Endothelial cell of umbilical vein (primary cell): ENCODE measurements around the gene PCGF6. TPM values are rescaled to one million over a fixed set of nuclear protein-coding genes. Genes with fewer than 3 reads are reported as not detected.
A peak's percentile ranks its signal among the peaks of the same experiment; 100 is the strongest.

ENCODE experiments used
- BruUV-seq: library from RNA; stranded (reverse); fragments of 400-500 nt; replicated peaks from 2 replicates; lab custom pipeline; 2021; lab: Mats Ljungman, UMichigan
- CTCF ChIA-PET: fragments of 300-600, 350-600 bp; sonication (Branson Sonifier 250); formaldehyde crosslinking; loops from one replicate; lab custom pipeline; 2021; ENCODE audit warnings: antibody characterized with exemption, inconsistent platforms; lab: Charles Lee
- POLR2A ChIA-PET: fragments of 300-600, 350-600 bp; sonication (Branson Sonifier 250); formaldehyde crosslinking; loops from one replicate; lab custom pipeline; 2021; ENCODE audit warnings: antibody characterized with exemption, inconsistent platforms; lab: Charles Lee
- DNase-seq: peaks from one replicate; pipeline ENCODE4 v3.0.0-alpha.2; 2011; ENCODE audit warnings: low read depth, low spot score
- FAIRE-seq: peaks from 2 replicates; lab custom pipeline; 2011; peaks lifted over from hg19 to GRCh38; lab: Jason Lieb, UNC
- H2AFZ ChIP-seq: 2 replicates; pipeline ENCODE4 v1.6.0; 2012; ENCODE audit warnings: low read depth, low read length, control low read depth, inconsistent platforms
- H3K27ac ChIP-seq: 2 replicates; pipeline ENCODE4 v1.5.1; 2011; ENCODE audit warnings: low read depth, mild to moderate bottlenecking, control low read depth, low read length, moderate library complexity; ENCODE audit not compliant: insufficient read depth
- H3K27me3 ChIP-seq, 2 experiments: 2 replicates each; pipeline versions ENCODE4 v1.6.0 to v1.6.1; 2011; ENCODE audit warnings: low read length in 2 of 2, mixed read lengths in 1 of 2; ENCODE audit not compliant: control insufficient read depth in 2 of 2, insufficient read depth in 2 of 2
- H3K36me3 ChIP-seq, 2 experiments: 2 replicates in 1 of 2; 3 replicates in 1 of 2; pipeline ENCODE4 v1.5.1; 2011; ENCODE audit warnings: low read length in 2 of 2, mild to moderate bottlenecking in 1 of 2, moderate library complexity in 1 of 2; ENCODE audit not compliant: control insufficient read depth in 2 of 2, insufficient read depth in 2 of 2; ENCODE audit errors: extremely low read depth in 1 of 2
- H3K4me1 ChIP-seq: 3 replicates; pipeline ENCODE4 v1.5.1; 2011; ENCODE audit warnings: mild to moderate bottlenecking, low read length; ENCODE audit not compliant: control insufficient read depth, insufficient read depth; ENCODE audit errors: extremely low read depth
- H3K4me2 ChIP-seq: 2 replicates; pipeline ENCODE4 v1.6.1; 2011; ENCODE audit warnings: low read length, control low read depth, mixed read lengths; ENCODE audit not compliant: insufficient read depth
- H3K4me3 ChIP-seq, 3 experiments: fragments of 200-600 bp in 1 of 3; sonication (generic), shearing (Covaris generic) in 1 of 3; replicated peaks in 1 of 3; 2 replicates each; pipeline ENCODE4 v1.5.1; 2011 to 2016; ENCODE audit warnings: control low read depth in 3 of 3, low read length in 3 of 3, mild to moderate bottlenecking in 2 of 3, inconsistent platforms in 1 of 3, low read depth in 1 of 3, moderate library complexity in 1 of 3; ENCODE audit not compliant: insufficient read depth in 1 of 3
- H3K79me2 ChIP-seq: 2 replicates; pipeline ENCODE4 v1.6.0; 2012; ENCODE audit warnings: low read length, inconsistent platforms; ENCODE audit not compliant: control insufficient read depth, insufficient read depth
- H3K9ac ChIP-seq: replicated peaks from 2 replicates; pipeline ENCODE3; 2011; ENCODE audit warnings: low read length, control low read depth; ENCODE audit not compliant: insufficient read depth; ENCODE audit errors: extremely low read depth
- H3K9me1 ChIP-seq: replicated peaks from 3 replicates; pipeline ENCODE4 v1.6.0; 2011; ENCODE audit warnings: mild to moderate bottlenecking, low read length; ENCODE audit not compliant: control insufficient read depth, insufficient read depth; ENCODE audit errors: extremely low read depth
- H3K9me3 ChIP-seq: replicated peaks from 2 replicates; pipeline ENCODE4 v1.5.1; 2012; ENCODE audit warnings: low read length, inconsistent platforms; ENCODE audit not compliant: control insufficient read depth, insufficient read depth
- H4K20me1 ChIP-seq: replicated peaks from 2 replicates; pipeline ENCODE3; 2011; ENCODE audit warnings: mild to moderate bottlenecking, low read length; ENCODE audit not compliant: control insufficient read depth, insufficient read depth; ENCODE audit errors: extremely low read depth
- CTCF ChIP-seq, 2 donors: IDR thresholded peaks; 1 replicate in 1 of 2; 2 replicates in 1 of 2; pipeline ENCODE4 v1.5.1; 2011; ENCODE audit warnings: low read length in 2 of 2, mild to moderate bottlenecking in 2 of 2, moderate library complexity in 2 of 2, control low read depth in 1 of 2, inconsistent platforms in 1 of 2, low read depth in 1 of 2; ENCODE audit not compliant: insufficient read depth in 1 of 2; ENCODE audit errors: extremely low read depth in 1 of 2
- EZH2 ChIP-seq: IDR thresholded peaks from 2 replicates; pipeline ENCODE4 v1.6.1; 2012; ENCODE audit warnings: borderline replicate concordance, low read depth, mild to moderate bottlenecking, moderate library complexity, low read length, inconsistent platforms; ENCODE audit not compliant: severe bottlenecking
- FOS ChIP-seq: IDR thresholded peaks from 2 replicates; pipeline ENCODE4 v1.6.1; 2011; ENCODE audit warnings: mild to moderate bottlenecking, low read length, moderate library complexity, borderline replicate concordance; ENCODE audit not compliant: insufficient read depth
- GATA2 ChIP-seq: IDR thresholded peaks from 2 replicates; pipeline ENCODE4 v1.7.0; 2011; ENCODE audit warnings: low read depth, mild to moderate bottlenecking, moderate library complexity, mixed read lengths, low read length; ENCODE audit not compliant: insufficient read length, insufficient read depth
- JUN ChIP-seq: IDR thresholded peaks from 2 replicates; pipeline ENCODE4 v1.6.1; 2011; ENCODE audit warnings: borderline replicate concordance, low read depth; ENCODE audit not compliant: insufficient read length, insufficient read depth
- MAX ChIP-seq: IDR thresholded peaks from 2 replicates; pipeline ENCODE4 v1.6.1; 2011; ENCODE audit not compliant: insufficient read depth, insufficient read length
- MYC ChIP-seq: IDR thresholded peaks from one replicate; pipeline ENCODE4 v1.6.1; 2011; ENCODE audit warnings: mild to moderate bottlenecking, low read depth, low read length
- POLR2A ChIP-seq: IDR thresholded peaks from 2 replicates; pipeline ENCODE4 v1.6.1; 2012; ENCODE audit warnings: low read depth, mild to moderate bottlenecking, control low read depth, low read length
- POLR2AphosphoS5 ChIP-seq: IDR thresholded peaks from 2 replicates; pipeline ENCODE4 v1.6.1; 2012; ENCODE audit warnings: low read depth, mild to moderate bottlenecking, control low read depth, low read length, moderate library complexity; ENCODE audit not compliant: insufficient read depth
- dilution Hi-C: fragments of 300-500 bp; cut with MboI; formaldehyde crosslinking; loops from one replicate; pipeline ENCODE4 v1.15.0; 2019; ENCODE audit warnings: low sequenced_read_pairs; ENCODE audit not compliant: extremely low pct_ligation_motif_present
- intact Hi-C: fragments of 100-400 bp; cut with micrococcal nuclease; formaldehyde crosslinking; loops from one replicate; pipeline ENCODE4 v1.10.0; 2022
- polyA plus RNA-seq, 4 experiments: library from polyadenylated mRNA; depleted of rRNA in 3 of 4; stranded (reverse) in 3 of 4; unstranded in 1 of 4; fragments of >200 nt; gene quantifications; 2 replicates each; pipeline versions ENCODE4 v1.2.1 to v1.2.3, GENCODE V29; 2011 to 2012; ENCODE audit warnings: missing spikeins in 1 of 4
- total RNA-seq: library from RNA; stranded (reverse); gene quantifications from 2 replicates; pipeline ENCODE4 v1.2.3, GENCODE V29; 2021

The PCGF6 gene
- total and polyA plus RNA-seq, 2 donors (not counting 3 experiments of a cell fraction or from before 2014, with no cell fraction given), result 3.8 to 11.3 TPM

- Histone ChIP-seq H4K20me1 (no peaks in the 10 kb centered on the region), H3K4me2 (no peak overlapping the region), H3K9me1 (no peaks in the 10 kb centered on the region), H3K36me3 (no peaks in the 10 kb centered on the region), H3K4me1 (peaks cover 2% of the 10 kb centered on the region), H3K9me3 (no peaks in the 10 kb centered on the region), H2AFZ (no peak overlapping the region), H3K27me3 (peaks cover 36 to 47% of the 10 kb centered on the region in 2 experiments), H3K4me3 (no peak overlapping the region), H3K9ac (no peak overlapping the region), H3K79me2 (no peaks in the 10 kb centered on the region), H3K27ac (no peak overlapping the region)
- ChIA-PET POLR2A (no interaction called here), CTCF (interaction anchor here (0.7 to 2.5 kb wide), 2 partner anchors 11 to 34 kb away, joined by 3 to 7 read pairs; no protein-coding TSS in a partner anchor)
- intact Hi-C loops (loop anchor here (1.0 kb wide), 1 partner anchor 14 kb away; no protein-coding TSS in a partner anchor), dilution Hi-C loops (no loop called here)
- DNase-seq, result peak; percentile 40
- peak; percentile 69 for FAIRE-seq
- BruUV-seq, result no TSS peak
- TF ChIP-seq MAX (no peak), EZH2 (no peak), JUN (no peak), POLR2A (no peak), GATA2 (no peak), CTCF (IDR thresholded peaks at IDR 0.05; ENCODE audit: extremely low read depth in 1 of 2, insufficient read depth in 1 of 2, low read depth in 1 of 2, low read length in 2 of 2) (no peak), FOS (no peak), POLR2AphosphoS5 (no peak), MYC (no peak)
Observed at GRCh38 chr10:103278862-103279298, 72.1 kb downstream of the PCGF6 start.
